HG03432 (cell line): ENCODE results near the gene DECR2.
A peak's percentile ranks its signal among the peaks of the same experiment; 100 is the strongest.

Source experiments
- ATAC-seq: cut with Tn5 transposase; IDR thresholded peaks from one replicate; pipeline ENCODE4 v1.9.1; 2021; ENCODE audit warnings: mild to moderate bottlenecking, moderate library complexity; ENCODE audit not compliant: unreplicated experiment

Gene DECR2

DNA sequence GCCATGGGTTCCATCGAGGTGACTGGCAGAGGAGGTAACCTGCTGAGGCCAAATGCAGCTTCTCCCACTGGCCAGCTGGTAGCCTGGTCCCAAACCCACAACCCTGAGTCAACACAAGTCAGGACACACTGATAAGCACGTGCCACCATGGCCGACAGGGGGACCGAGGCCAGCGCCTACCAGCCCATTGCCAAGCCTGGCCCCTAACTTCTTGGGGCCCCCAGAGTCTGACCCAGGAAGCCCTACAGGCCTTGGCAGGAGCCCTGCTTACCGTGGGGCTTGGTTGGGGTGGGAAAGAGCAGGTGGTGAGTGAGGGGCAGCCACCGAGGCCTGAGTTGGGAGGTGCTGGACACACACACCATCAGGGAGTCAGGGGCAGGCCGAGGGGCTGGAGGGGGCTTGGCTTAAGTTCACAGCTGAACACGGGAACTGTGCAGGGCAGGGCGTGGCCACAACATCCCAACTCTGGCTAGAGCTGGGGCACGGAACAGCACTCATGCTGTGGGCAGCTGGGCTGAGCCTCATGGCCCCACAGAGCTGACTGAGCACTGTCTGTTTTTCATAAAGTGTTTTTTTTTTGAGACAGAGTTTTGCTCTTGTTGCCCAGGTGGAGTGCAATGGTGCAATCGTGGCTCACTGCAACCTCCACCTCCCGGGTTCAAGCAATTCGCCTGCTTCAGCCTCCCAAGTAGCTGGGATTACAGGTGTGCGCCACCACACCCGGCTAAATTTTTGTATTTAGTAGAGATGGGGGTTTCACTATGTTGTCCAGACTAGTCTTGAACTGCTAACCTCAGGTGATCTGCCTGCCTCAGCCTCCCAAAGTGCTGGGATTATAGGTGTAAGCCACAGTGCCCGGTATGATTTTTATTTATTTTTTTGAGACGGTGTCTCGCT is 36.8 kb upstream of the DECR2 start:
- no peak for ATAC-seq

DNA sequence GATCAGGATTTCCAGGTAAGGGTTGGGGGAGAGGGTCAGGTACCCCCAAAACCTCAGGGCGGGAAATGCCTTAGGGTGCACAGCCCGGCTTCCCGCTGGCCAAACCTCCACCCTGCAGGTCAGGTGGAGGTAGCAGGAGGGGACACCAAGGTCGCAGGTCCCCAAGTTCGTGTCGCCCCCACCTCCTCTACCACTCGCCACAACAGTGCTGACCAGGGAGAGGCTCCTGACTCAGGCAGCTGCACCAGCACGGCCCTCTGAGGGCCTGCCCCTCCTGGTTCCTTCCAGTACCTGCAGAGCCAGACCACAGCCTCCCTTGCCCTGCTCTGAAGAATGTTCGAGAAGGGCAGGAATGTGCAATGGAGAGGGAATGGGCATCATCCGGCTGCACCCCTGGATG is 35.2 kb upstream of the DECR2 start:
- no peak for ATAC-seq

DNA sequence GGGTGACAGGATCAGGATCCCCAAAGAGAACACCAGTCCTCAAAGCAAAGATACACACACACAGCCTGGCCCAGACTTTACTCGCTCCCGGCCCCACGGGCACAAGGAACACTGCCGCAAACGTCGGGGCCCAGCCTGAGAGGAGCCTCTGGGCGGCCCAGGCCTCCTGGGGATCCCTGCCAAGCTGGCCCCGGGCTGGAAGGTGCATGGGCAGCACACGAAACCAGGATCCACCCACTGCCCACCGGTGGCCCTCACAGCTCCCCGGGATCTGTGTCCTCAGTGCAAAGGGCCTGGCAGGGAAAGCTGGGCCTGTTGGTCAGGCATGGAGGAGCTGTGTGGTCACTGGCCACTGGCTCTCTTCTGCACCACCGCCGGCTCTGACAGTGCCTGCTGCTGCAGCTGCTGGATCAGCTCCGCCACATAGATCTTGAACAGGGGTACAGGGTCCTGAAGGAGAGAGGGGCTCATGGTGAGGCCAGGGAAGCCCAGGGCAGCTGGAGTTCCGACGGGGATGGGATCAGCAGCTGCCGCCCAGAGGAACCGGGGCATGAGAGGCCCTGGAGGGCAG is 34.3 kb upstream of the DECR2 start:
- ATAC-seq, result no peak

DNA sequence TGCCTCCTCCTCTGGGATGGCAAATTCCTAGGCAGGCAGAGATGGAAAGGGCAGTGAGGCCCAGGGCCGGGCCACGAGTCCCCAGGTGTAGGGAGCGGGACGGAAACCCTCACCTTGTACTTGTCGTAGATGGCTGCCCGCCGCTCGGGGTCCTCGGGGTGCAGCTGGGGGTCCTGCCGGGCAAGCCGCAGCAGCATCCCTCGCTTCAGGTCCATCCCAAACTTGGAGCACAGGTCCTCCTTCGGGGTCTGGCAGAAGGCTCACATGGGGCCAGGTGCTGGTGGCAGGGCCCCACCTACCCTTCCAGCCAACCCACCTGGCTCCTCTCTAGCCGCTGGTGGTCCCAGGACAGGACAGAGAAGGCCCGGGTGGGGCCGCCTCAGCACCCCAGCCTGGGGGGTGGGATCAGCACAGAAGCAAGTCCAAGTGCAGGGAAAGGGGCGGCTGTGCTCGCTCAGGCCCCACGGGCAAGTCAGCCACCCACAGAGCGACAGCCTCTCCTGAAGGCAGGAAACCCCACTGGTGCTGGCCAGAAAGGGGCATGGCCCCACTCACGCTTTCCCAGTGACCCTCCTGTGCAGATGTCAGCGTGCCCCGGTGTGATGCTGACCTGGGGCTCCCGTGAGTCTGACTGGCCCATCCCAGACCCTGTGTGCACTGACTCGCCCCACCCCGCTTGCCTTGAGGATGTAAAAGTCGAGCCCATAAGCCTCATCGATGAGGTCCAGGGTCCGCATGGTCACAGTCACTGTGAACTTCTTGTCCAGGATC is 33.1 kb upstream of the DECR2 start:
- ATAC-seq, result no peak

DNA sequence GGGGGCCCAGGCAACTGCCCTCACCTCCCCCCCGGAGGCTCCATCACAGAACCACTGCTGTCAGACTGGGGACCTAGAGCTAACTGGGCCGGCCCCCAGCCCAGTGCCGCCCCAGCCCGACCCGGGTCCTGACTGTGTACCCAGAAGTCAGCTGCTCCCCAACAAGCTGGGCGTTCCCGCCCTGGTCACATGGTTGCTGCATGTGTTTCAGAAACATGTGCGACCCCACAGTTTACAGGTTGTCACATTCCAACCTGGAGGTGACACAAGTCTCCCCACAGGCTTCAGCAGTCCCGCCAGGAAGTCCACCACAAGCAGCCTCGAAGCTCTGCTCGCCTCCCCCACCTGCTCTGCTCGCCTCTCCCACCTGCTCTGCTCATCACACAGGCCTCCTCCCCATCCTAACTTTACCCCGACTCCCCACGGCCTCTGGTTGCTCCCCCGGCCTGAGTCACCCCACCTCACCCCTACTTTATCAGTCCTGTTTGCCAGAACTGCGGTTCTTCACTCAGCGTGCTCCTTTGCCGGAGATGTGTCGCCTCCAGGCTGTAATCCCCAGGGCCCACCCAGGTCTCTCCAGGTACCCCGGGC is 32.3 kb upstream of the DECR2 start:
- ATAC-seq, result no peak

DNA sequence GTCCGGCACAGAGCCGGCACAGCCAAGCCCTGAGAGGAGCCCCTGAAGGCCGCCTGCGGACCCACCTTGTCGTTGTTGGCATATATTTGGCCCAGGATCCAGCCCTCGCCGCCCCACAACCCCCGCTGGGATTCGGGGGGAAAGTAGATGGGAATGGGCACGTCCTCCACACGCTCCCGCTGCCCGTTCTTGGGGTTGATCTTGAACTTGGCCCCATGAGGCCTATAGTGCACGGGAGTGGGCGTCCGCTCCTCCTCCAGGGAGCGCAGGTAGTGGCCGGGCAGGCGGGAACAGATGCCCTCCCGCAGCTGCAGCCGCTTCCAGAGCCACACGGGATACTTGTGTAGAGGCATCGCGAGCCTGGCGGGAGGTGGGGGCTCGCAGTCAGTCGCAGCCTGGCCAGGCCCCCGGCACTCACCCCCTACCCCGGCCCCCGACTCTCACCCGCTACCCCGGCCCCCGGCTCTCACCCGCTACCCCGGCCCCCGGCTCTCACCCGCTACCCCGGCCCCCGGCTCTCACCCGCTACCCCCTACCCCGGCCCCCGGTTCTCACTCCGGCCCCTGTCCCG is 31.7 kb upstream of the DECR2 start:
- ATAC-seq, result no peak

DNA sequence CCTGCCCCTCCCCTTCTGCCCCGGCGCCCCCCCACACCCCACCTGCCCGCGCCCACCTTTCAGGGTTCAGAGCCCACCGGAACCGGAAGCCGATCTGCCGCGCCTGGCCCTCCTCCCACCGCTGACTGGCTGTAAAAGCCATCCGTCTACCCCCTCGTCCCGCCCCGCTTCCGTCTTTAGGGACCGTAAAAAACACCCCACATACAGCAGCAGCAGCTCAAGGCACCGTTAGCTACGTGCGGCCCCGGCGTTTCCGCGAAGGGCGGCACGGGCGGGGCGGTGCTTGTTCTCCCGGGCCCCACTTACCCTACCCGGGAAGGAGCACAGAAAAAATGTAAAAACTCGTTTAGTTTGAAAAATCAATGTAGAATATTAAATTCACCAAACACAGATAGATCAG is 31.2 kb upstream of the DECR2 start, which contains the start of gene MRPL28:
Gene MRPL28 (minus strand): TSS at position 96 of the 400 bp plus-strand sequence. CDS start 320 bp downstream, outside the sequence.
- ATAC-seq, result peak; percentile 76

DNA sequence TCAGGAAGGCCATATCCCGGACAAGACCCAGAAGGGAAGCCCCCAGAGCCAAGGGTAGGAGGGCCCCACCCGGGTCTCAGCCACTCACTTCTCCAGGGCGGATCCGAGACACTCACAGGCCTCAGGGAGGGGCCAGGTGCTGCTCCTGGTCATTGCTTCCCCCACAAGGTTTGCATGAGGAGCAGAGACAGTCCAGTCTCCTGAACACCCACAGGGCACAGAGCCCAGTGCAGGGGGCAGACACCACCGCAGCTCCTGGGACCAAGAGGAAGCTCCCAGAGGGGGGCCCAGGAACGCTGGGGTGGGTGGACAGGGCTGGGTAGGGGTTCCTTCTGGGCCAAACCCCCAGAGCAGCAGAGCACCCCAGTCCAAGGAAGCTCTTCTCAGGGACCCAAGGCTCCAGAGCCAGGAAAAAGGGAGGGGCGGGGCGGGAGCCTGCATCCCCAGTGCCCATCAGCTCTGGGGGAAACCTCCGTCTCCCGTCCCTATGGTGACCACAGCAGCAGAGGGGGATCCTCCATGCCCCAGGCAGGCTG is 30.6 kb upstream of the DECR2 start:
- ATAC-seq, result no peak

DNA sequence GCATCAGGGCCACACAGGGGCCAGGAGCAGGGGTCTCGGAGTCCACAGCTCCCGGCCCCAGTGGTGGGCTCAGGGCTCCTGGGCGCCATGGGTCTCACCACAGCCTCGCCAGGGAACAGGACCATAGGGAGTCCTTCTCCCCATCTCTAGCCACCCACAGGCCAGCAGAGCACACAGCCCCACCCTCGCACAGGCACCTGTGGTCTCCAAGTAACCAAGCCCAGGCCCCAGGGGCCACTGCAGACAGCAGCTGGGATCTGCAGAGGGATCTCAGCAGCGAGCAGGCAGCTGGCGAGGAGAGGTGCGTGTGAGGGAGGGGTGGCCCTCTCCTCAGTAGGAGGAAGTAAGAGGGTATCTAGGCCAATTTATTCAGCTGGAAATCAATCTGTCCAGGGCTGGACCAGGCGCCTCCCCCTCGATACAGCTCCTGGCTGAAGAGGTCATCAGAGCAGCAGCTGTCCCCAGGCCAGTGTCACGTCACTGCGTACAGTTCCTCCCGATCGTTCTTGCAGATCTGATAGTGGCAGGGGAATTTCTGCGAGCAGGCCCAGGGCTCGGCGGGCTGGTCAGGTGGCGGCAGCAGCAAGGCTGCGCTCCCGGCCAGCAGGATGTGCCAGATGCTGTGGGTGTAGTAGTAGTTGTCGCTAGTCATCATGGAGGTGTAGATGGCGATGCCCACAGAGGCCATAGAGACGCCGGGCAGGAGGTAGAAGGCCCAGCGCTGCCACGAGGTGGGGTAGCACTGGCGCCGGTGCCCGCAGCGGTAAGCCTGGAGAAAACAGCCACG is 30.0 kb upstream of the DECR2 start:
- ATAC-seq, result no peak

DNA sequence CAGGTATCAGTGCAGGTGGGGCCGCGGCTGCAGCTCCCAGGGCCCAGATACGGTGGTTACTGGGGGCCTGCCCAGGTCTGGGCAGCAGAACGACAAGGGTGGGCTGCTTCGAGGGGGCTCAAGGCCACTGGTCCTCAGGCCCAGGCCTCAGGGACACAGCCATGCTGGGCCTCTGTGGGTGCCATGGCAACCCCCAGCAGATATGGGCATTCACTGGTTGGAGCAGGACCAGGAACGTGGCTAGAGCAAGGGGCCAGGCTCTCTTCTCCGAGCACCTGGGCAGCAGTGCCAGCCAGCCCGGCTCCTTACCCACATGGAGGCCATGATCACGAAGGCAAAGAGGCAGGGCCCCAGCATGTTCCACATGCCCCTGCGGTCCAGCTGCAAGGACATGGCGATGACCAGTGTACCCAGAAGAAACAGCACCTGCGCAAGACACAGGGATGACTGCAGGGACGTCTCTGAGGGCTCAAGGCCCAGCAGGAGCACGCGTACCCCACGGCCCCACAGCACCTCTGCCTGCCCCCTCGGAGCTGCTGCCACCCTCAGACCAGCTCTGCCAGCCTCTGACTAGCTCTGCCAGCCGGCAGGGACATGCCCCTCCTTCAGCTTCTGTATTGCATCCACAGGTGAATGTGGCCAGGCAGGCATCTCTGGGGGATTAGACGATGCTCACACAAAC is 29.2 kb upstream of the DECR2 start:
- ATAC-seq, result no peak

DNA sequence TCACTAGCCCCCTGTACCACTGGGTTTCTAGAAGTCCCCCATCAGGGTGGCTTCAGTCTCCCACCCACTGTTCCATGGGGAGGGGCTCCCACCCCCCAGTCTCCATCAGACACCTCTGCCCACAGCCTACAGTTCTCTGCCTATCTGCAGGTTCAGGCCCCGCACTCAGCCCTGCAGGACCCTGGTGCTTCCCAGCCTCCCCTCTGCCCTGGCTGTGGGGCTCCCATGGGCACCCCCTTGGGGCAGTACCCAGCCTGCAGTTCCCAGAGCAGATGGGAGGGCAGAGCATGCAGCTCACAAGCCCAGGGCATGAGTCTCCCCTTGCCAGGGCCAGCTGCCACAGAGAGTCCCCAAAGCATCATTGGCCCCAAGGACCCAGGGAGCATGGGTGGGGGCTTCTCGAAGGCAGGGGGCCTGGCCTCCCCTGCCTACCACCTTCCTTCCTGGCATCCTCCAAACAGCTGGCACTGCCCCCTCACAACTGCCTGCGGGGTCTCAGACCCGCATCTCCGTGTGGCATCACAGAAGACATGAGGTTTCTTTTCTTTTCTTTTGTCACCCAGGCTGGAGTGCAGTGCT is 28.6 kb upstream of the DECR2 start:
- ATAC-seq, result no peak

DNA sequence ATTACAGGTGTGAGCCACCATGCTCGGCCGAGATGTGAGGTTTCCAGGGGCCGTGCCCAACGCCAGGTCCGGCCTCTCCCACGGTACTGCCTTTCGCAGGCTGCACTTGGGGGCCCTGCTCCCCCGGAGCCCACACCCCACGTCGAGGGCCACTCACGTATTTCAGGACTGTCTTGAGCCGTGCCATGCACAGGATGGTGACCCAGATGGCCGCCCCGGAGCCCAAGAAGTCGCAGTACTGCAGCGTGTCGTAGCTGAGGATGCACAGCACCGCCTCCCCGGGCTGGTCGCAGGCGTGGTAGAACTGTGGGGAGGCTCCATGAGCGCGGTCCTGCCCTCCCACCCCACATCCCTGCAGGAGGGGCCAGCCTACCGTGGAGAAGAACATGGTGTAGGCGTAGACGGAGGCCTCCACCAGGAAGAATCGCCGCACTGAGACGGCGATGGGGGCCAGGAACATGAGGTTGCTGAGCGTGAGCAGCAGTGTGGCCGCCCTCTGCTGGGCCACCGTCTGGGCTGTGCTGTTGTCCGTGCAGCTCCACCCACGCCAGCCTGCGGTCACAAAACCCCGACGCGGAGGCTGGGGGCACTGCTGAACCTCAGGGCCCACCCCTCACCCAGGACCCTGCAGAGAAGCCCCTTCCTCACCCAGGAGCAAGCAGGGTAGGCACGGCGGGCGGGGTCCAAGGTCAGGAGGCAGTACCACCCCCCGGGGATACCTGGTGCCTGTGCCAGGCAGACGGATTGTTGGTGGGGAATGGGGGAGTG is 27.7 kb upstream of the DECR2 start:
- no peak for ATAC-seq

DNA sequence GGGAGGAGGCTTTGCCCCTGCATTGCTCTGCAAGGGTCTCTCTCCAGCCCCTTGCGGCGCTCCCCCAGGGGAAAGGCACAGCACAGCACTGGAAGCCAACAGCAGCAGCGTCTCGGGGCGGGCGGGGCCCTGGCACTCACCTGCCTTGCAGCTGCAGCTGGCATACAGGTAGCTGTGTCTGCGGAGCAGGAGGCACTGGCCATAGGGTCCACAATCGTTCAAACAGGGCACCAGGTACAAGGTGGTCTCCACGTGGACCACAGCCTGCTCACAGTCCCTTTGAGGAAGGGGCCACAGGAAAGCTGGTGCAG is 27.1 kb upstream of the DECR2 start:
- no peak for ATAC-seq

DNA sequence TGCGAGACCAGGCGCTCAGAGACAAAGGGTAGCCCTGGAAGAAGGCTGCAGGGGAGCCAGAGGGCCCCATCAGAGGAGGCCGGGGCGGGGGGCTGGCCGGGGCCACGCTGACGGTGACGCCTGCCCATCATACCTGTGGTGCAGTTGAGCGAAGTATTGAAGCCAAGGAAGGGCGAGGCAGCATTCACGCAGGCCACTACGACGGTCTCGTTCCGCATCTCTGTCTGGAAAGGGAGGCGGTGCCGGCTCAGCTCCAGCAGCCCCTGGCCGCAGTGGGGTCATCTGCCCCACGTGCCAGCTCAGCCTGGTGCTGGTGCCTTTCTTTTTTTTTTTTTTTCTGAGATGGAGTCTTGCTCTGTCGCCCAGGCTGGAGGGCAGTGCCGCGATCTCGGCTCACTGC is 26.5 kb upstream of the DECR2 start:
- no peak for ATAC-seq

DNA sequence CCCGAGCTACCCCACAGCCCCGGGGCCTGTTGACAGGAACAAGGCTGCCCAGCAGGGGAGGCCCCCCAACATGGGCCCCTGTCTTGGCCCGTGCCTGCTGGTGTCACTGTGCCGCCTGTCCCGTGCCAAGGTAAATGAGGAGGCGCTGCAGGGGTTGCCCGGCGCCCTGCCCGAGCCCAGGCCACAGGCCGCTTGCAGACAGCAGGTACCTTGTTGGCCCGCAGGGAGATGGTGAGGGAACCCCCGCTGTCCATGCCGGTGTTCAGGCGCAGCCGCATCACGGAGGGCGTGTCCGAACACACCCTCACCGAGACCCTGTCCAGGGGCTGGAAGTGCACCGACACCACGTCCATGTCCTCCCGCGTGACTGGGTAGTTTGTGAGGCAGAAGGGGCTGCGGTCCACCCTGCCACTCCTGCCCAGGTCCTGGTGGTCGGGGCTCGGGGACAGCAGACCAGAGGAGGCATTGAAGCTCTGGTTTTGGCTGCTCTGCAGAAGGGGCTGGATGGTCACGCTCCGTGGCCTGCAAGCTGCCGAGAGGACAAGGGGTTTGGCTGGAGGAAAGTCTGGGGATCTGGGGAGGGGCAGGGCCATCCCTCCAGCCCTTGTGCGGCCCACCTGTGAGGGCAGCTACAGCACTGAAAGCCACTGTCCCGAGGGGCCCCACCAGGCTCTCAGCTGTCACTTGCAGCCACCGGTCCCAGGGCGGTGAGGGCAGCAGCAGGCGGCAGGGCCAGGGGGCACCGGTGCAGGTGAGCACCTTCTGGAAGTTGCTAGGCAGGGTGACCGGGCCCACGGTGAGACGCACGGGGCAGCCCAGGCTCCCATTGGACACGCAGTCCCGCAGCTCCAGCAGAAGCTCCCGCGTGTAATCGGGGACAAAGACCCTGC is 25.5 kb upstream of the DECR2 start:
- ATAC-seq, result no peak

DNA sequence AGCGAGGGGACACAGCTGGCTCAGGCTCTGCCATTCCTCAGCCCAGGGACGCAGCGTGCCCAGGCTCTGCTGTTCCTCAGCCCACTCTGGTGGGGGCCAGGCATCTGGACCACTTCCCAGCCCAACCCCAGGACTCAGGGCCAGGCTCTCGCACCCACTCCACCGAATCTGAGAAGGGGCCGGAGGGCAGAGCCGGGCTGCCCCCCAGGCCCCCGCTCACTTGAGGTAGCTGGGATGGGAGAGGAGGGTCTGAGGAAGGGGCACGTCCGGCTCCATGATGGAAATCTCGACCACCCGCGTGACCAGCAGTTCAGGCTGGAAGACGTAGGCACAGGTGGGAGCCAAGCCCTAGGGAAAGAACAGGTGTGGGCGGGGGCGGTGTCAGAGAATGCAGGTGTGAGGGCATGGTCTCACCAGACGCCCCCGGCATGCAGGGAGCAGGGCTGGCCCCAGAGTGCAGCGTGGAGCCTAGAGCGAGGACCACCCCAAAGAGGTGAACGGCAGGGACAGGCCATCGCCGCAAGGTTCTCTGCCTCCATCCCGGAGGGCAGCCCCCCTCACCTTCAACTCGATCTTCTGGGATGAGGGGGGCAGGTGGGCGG is 24.8 kb upstream of the DECR2 start:
- ATAC-seq, result no peak

DNA sequence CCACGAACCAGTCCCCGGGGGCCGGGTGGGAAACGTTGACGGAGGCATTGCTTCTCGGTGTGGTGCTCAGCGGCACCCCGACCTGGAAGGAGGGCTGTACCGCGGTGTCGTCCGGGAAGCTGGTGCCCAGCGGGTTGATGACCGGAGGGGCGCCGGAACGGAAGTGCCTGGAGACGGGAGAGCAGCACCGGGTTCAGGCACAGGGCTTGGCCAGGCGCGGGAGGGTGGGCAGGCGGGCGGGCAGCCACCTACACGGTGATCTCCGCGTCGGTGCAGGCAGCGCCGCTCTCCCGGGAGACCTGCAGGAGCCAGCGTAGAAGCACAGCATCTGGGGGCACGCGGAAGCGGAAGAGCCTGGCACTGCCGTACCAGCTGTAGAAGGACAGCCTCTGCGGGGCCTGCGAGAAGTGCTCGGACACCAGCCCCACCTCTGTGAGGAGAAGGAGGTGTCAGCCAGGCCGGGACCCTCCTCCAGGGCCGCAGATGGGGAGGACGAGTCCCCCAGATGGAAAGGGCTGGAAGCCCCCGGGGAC is 24.2 kb upstream of the DECR2 start:
- ATAC-seq, result no peak
